ENCODE measurements around the gene WDR13.

Gene WDR13

DNA sequence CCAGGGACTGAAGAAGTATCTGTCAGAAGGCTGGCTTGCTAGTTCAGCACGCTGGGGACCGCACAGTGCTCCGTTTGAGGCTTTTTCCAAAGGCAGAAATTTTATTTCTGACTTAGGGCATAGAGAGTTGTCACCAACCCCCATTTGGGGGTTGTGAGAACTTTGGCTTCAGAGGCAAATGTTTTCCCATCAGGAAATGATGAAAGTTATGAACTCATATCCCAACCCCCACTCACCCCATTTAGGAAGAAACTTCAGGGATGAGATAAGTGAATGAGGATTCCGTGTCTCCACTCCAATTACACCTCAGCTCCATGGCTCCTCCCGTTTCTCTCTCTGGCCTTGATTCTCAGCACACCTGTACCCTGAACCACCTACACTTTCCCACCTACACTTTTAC, 4.3 kb upstream of the WDR13 start:
- TF ChIP-seq CTCF (IDR thresholded peaks at IDR 0.05; ENCODE audit: low read depth, low read length, missing control alignments) = no peak
- H3K4me3 ChIP-seq (replicated peaks; ENCODE audit: low read depth, low read length) = no peak overlapping the region
- DNase-seq (ENCODE audit: extremely low read depth, low read depth) = no peak

DNA sequence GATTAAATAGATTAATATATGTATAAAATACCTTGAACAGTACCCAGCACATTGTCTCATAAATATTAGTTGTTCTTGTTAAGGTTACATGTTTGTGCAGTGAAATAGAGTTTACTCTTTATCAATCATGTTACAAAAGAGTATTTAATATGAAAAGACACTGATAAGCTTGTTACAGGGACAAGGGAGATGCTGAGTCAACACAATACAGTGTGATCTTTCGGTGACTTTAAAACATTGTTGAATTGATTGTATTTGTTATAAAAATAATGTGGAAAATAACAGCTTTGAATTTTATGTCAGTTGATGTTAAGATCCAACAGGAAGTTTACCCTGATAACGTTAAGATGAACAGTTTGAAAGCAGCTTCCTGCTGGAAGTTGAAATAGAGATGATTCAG, 1.4 kb upstream of the WDR13 start:
- TF ChIP-seq CTCF (IDR thresholded peaks at IDR 0.05; ENCODE audit: low read depth, low read length, missing control alignments) = no peak
- DNase-seq (ENCODE audit: extremely low read depth, low read depth) = no peak
- H3K4me3 ChIP-seq (replicated peaks; ENCODE audit: low read depth, low read length) = no peak overlapping the region

GRCh38 chrX:48598614-48599013, 1.3 kb downstream of the WDR13 start:
- H3K4me3 ChIP-seq (replicated peaks; ENCODE audit: low read depth, low read length) = peak overlapping the region; percentile 62
- DNase-seq (ENCODE audit: extremely low read depth, low read depth) = no peak
- no peak for TF ChIP-seq CTCF (IDR thresholded peaks at IDR 0.05; ENCODE audit: low read depth, low read length, missing control alignments)

GRCh38 chrX:48599341-48599740, 2.0 kb downstream of the WDR13 start:
- no peak for TF ChIP-seq CTCF (IDR thresholded peaks at IDR 0.05; ENCODE audit: low read depth, low read length, missing control alignments)
- no peak overlapping the region for H3K4me3 ChIP-seq (replicated peaks; ENCODE audit: low read depth, low read length)
- no peak for DNase-seq (ENCODE audit: extremely low read depth, low read depth)

GRCh38 chrX:48600226-48600625, 2.9 kb downstream of the WDR13 start:
- no peak for DNase-seq (ENCODE audit: extremely low read depth, low read depth)

DNA sequence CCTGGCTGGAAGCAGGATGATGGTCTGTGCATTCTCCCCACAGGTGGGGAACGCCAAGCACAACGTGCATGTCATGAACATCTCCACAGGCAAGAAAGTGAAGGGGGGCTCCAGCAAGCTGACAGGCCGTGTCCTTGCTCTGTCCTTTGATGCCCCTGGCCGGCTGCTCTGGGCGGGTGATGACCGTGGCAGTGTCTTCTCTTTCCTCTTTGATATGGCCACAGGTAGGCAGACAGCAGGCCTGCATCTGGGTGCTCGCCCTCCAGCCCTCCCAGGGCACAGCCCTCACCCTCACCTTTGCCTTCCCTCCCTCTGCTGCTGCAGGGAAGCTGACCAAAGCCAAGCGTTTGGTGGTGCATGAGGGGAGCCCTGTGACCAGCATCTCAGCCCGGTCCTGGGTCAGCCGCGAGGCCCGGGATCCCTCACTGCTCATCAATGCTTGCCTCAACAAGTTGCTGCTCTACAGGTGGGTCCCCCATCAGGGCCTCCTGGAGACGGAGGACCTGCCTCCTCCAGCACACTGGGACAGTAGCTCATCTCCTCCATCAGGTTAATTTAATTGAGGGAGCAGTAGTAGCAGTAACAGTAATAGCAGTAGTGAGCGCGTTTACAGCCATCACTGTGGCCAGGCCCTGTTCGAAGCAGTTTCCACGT, 4.6 kb downstream of the WDR13 start:
- TF ChIP-seq CTCF (IDR thresholded peaks at IDR 0.05; ENCODE audit: low read depth, low read length, missing control alignments) = no peak
- no peak overlapping the region for H3K4me3 ChIP-seq (replicated peaks; ENCODE audit: low read depth, low read length)
- DNase-seq (ENCODE audit: extremely low read depth, low read depth) = no peak

More at GRCh38 chrX:48600226-48600625, 2.9 kb downstream of the WDR13 start:
- H3K4me3 ChIP-seq (replicated peaks; ENCODE audit: low read depth, low read length) = no peak overlapping the region
- no peak for TF ChIP-seq CTCF (IDR thresholded peaks at IDR 0.05; ENCODE audit: low read depth, low read length, missing control alignments)

- DNase-seq (ENCODE audit: extremely low read depth, low read depth) = no peak
- H3K4me3 ChIP-seq (replicated peaks; ENCODE audit: low read depth, low read length) = no peak overlapping the region
- TF ChIP-seq CTCF (IDR thresholded peaks at IDR 0.05; ENCODE audit: low read depth, low read length, missing control alignments) = no peak
These were observed 7.4 kb downstream of the WDR13 start for GRCh38 chrX:48604701-48605100.

Data from HFF-Myc (cell line).